GM19324 (cell line): ENCODE measurements around the gene OLFM1.
"Not testable (repeated sequence)": the region's sequence is repeated elsewhere in the genome, so short reads cannot be mapped to it uniquely, and the experiment has no call there.

Source experiments
- ATAC-seq: cut with Tn5 transposase; IDR thresholded peaks from one replicate; pipeline ENCODE4 v1.9.1; 2021; ENCODE audit warnings: mild to moderate bottlenecking, moderate library complexity; ENCODE audit not compliant: unreplicated experiment, low FRiP score

Gene OLFM1

DNA sequence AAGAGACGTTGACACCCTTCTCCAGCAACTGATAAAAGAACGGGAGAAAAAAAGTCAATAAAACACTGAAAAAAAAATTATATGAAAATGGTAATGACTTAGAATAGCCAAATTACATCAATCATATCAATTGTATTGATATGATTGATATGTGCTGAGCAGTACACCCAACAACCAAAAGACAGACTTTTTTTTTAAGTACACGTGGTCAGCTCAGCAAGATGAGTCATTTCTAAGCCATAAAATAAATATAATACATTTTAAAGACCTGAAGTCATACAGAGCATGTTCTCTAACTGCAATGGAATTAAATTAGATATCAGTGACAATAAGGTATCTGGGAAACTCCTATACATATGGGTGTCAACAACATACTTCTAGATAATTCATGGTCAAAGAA, 30.9 kb upstream of the OLFM1 start:
- no peak for ATAC-seq

DNA sequence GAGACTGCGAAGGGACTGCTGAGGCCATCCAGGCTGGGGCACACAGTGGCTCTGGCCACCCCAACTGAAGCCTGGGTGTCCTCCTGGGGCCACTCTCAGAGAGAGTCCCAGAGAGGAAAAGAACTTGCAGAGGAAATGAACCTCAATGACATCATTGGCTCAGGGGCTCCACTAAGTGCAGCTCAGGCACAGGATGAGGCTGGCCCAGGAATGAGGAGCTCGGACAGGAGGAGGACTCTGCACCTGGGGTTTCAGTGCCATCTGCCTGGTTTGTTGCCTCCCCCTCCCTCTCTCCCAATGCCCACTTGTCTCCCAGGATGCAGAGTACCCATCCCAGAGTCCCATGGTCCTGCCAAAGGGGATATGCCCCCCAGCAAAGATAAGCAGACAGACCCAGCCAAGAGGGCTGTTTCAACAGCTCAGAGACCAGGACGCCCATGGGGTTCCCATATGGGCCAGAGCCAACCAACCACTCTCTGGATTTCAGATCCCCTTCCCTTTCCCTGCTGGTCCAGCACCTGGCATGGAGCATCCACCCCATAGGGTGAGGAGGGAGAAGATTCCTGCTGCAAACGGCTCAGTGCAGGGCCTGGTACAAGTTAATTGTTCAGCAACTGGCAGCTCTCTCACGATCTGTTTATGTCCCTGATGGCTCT, 26.9 kb upstream of the OLFM1 start:
- no peak for ATAC-seq

DNA sequence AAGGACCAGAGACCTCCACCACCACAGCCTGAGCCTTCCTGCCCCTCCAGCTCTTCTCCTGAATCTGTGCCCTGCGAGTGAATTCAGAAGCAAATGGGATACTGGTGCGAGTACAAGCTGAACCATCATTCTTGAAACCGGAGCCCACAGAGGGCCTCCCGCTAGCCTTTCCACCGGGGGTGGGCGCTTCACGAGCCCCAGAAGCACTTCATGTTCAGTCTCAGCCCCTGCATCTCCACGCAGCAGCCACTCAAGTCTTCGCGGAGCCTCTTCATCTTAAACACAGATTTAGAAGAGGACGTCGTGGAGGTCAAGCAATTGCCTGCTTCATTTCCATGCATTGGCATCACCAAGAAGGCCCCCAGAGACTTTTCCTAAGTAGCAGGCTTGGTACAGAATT, 26.0 kb upstream of the OLFM1 start:
- ATAC-seq = no peak

DNA sequence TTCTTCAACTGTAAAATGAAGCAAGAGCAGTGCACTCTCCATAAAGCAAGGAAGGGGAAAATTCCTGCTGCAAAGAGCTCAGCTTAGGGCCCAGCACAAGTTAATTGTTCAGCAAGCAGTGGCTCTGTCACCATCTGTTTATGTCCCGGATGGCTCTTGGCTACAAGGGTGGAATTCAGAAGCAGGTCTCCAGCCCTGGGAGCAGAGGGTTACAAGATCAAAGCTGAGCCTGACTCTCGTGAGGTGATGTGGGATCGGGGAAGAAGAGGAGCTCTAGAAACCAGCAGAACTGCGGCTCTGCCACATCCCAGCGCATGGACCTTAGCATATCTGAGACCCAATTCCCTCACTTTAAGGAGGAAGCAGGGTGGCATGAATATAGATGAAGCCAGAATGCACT, 25.2 kb upstream of the OLFM1 start:
- no peak for ATAC-seq

DNA sequence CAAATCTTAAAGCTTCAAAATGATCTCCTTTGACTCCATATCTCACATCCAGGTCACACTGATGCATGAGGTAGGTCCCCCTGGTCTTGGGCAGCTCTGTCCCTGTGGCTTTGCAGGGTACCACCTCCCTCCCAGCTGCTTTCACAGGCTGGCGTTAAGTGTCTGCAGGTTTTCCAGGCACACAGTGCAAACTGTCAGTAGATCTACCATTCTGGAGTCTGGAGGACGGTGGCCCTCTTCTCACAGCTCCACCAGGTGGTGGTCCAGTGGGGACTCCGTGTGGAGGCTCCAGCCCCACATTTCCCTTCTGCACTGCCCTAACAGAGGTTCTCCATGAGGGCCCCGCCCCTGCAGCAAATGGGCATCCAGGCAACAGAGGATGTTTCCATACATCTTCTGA, 24.0 kb upstream of the OLFM1 start:
- ATAC-seq = not testable (repeated sequence)

DNA sequence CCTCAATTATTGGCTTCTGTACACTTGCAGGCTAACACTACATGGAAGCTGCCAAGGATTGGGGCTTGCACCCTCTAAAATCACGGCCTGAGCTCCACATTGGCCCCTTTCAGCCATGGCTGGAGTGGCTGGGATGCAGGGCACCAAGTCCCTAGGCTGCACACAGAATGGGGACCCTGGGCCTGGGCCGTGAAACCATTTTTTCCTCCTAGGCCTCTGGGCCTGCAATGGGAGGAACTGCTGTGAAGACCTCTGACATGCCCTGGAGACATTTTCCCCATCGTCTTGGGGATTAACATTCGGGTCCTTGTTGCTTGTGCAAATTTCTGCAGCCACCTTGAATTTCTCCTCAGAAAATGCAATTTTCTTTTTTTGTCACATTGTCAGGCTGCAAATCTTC, 23.6 kb upstream of the OLFM1 start:
- ATAC-seq = not testable (repeated sequence)

DNA sequence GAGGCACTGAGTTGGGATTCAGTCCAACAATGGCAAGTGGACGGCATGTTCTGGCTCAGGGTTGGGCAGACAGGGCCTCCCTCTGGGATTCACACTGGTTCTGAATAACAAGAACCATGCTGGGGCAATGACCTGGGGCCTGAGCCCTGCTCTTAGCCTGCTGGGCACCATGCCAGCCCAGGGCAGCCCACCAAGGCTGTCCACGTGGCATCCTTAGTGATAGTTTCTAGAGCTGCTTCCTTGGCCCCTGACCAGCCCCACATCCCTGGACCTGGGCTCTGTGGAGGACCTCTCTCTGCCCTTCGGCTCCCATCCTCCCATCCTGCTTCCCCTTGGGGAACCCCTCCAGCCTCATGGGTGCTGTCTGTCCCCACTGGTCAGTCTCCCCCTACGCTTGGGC, 22.3 kb upstream of the OLFM1 start:
- ATAC-seq = no peak

DNA sequence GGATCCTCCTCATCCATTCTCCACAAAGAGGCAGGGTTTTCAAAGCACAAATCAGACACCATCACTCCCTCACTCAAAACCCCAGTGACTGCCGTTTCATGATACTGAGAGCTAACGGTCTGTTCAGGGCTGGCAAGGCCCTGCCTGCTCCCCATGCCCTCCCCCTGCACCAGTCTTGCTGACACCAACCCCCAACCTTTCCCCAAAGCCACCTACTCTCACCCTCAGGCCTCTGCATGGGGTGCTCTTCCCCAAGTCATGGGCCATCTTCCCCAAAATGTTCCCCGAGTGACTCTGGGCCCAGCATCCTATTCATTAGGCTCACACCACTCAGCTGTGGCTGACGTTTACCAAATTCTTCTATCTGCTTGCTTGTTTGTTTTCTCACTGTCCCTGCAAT, 21.7 kb upstream of the OLFM1 start:
- no peak for ATAC-seq

DNA sequence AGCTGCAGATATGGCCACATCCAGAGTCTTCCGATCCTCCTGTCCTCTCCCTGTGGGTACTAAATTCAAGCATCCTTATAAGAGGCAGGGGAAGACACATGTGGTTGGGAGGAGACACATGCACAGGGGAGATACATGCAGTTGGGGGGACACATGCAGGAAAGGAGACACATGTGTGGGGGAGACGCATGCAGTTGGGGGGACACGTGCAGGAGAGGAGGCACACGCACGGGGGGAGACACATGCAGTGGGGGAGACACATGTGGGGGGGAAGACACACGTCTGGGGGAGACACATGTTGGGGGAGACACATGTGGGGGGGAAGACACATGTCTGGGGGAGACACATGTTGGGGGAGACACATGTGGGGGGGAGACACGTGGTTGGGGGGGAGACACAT, 21.2 kb upstream of the OLFM1 start:
- no peak for ATAC-seq

DNA sequence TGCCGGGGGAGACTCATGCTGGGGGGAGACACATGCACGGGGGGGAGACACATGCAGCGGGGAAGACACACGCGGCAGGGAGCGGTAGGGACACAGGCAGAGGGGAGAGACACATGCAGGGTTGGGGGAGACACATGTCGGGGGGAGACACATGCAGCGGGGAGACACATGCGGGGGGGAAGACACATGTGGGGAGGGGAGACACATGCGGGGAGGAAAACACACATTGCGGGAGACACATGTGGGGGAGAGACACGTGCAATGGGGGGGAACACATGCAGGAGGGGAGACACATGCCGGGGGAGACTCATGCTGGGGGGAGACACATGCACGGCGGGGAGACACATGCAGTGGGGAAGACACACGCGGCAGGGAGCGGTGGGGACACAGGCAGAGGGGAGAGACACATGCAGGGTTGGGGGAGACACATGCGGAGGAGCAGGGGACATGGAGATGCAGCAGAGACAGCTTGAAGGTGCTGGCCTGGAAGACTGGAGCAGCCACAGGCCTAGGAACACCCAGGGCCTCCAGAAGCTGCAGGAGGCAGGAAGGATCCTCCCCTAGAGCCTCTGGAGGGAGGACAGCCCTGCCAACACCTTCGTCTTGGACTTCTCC, 20.3 kb upstream of the OLFM1 start:
- ATAC-seq = no peak

DNA sequence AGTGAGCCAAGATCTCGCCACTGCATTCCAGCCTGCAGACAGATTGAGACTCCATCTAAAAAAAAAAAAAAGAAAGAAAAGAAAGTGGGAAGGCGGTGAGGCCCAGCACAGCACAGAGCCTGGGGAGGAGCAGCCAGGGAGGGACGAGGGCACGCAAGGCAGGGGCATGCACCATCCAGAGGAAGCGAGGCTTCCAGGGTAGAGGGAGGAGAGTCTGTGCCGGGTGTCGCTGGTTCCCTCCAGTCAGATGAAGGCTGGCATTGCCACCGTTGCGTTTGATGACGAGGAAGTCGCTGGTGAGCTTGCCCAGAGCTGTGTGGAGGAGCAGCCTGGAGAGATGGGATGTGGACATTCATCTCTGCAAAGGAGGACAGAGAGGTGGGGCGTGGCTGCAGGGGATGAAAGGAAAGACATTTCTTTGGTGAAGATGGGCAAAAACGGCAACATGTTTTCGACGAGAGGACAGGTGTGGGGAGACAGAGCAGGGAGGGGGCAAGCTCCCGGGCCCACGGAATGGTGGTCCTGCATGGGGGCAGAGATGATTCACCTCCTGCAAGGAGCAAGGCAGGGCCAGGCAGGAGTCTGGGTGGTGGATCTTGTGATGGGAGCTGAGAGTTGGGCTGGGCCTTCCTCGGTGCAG, 18.6 kb upstream of the OLFM1 start:
- no peak for ATAC-seq

DNA sequence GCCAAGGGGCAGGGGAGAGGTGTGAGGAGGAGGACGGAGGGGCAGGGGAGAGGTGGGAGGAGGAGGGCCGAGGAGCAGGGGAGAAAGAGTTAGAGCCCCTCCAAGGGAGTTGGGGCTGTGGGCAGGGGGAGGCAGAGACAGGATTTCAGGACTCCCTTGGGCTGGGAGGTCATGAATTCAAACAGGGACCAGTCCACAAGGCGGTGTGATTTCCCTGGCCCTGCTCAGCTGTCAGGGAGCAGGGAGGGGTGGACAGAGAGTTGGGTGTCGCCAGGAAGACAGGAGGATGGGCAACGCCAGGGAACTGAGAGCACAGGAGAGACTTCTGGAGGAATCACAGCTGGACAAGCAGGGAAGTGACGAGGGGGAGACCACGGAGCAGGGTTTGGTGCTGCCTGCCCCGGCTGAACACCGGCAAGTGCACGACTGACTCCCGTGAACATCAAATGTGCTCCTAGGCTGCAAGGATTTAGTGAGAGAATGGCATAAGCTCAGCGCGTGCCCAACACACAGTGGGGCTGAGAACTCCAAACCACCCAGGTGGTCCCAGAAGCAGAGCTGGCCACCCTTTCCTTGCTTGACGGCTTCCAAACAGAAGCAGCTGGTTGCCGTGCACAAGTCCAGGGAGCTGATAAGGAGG, 17.8 kb upstream of the OLFM1 start:
- no peak for ATAC-seq

DNA sequence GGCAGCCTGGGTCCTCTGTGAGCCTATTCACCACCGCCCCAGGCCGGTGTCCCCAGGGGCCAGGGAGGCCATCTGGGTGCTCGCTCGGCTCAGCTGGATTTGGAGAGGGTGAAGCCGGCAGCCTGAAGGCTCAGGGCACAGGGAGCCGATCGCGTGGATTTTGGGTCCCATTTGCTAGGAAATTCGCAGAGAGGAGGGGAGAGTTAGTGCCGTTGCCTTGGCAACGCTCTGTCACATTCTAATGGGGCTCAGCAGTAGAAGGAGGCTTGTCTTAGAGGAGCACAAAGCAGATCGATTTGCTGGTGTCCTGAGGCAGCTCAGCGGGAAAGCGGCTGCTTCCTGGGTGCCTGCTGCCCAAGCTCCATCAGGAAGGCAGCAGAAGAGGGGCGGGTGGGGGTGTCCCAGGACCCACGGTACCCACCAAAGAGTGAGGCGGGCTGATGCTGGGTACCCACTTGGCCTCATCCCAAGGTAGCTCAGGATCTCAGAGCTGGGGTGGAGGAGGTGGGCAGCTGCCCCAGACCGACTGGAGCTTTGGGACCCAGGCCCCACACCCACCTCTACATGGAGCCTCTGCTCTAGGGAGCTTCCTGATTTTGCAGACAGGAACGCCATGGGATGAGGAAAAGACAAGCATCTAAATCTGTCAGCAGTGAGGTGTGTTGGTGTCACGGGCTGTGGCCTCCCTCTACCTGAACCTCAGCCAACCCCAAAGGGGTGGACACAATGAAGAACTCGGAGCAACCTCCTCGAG, 17.1 kb upstream of the OLFM1 start:
- ATAC-seq = no peak

DNA sequence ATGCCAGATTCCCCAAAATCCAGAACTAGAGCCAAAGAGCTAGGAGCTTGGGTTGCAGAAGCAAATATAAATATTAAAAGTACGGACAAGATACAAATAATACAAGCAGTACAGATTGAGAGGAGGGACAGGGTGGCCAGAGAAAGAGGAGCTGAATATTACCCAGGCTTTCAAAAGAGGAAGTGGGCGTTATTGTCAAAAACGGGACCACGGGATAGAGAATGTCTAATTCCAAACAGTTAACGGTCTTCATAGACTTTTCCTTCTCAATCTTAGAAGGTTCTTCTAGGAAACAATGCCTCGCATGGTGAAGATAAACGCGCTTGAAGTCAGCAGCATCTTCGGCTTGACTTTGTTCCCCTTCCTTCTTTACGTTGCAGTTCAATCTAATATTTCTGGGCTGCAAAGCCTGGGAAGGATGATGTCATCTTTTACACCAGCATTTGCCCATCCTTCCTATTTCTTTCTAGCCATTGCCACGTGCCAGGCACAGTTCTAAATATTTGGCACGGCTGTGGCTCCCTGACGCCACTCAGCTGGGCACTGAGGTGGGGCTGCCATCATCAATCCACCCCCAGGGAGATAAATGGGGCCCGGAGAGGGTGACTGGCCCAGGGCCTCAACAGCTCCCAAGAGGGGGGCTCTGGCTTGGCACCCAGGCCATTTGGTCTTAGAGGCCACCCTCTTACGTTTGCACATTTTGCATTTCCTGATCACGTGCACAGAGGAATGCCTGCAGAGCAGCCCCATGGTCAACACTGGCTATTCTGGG, 16.3 kb upstream of the OLFM1 start:
- no peak for ATAC-seq

DNA sequence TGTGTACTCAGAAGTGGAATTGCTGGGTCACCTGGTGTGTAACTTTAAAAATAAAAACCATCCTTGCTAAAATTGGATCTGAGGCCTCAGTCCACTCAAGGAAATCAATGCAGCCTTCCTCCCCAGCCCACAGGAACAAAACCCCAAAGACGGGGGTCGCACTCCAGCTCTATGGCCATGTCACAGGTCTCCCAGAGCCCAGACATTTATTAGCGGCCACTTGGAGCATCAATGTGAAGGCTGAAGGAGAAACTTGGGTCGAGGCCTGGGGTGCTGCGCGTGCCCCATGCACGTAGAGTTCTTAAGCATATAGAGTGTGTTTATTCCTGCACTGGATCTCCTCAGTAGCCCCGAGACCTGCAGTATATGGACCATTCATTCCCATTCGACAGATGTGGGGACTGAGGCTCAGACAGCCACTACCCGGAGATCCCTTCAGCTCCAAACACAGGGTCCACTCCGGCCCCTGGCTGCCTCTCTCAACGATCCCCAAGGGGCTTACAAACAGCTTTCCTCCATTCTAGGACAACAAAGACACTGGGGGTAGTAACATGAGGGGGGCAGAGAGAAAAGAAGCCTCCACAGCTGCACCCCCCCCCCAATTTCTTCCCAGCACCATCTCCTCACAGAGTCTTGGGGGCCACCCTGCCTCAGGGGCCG, 14.3 kb upstream of the OLFM1 start:
- no peak for ATAC-seq

DNA sequence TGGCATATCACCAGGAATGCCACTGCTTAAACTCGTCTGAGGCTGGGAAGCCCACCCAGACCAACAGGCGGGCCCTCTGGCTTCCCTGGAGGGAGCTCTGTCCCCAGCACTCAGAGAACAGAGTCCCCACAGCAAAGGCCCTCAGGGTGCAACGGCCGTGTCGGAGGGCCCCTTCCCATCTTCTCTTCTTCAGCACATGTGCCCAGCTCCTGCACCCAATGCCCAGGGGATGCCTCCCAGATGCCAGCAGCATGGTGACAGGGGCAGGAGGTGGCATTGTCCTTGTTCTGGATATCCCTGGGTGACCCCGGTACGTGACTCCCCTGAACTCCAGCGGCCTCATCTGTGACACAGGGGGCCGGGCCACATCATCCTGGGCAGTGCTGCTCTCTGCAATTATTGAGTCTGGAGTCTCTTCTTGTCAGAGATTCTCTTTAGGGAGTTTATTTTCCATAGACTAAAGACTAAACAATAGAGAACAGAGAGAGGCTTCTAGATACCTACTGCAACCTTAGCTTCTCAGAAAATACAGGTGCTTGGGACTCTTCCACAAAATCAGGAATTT, 13.6 kb upstream of the OLFM1 start:
- no peak for ATAC-seq

DNA sequence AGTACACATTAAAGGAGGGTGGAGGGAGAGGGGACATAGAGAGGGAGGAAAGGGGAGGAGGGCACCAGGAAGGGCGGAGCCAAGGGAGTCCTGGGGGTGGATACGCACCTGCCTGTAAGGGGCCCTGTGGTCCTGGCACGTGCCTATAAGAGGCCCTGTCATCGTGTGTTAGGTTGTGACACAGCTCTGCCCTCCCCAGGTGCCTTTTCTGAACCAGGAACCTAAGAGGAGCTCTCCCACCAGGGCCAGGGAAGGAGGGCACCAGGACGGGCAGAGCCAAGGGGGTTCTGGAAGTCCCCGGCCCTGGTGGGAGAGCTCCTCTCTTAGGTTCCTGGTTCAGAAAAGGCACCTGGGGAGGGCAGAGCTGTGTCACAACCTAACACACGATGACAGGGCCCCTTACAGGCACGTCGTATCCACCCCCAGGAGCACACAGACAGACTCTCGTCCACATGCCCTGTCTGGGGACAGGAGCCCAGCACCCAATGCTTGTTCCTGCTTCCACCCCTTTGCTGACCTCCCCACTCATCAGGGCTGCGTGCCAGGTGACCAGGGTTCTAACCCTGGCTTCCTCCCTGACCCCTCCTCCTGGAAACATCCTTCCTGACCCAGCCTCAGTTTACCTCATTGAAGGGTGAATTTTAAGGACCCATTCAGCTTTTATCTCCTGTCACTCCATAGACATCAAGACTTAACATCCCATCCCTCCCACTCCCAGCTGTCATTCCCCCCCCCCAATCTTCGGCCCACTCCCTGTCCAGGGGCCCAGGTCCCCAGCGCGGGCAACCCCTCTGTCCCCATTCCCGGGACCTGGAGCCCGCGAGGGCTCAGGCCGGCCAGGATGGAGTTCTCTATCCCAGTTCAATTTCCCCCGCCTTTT, 12.9 kb upstream of the OLFM1 start:
- no peak for ATAC-seq
